Upper lobe of left lung (tissue), 6 donors: ENCODE results near the gene SEZ6L. TPM values are rescaled to one million over a fixed set of nuclear protein-coding genes. Genes with fewer than 3 reads are reported as not detected.

ENCODE experiments used
- ATAC-seq, 2 donors: fragments of 200-7000 bp; cut with Tn5 transposase; one replicate each; pipeline ENCODE4 v1.9.1; 2022; ENCODE audit warnings: mild to moderate bottlenecking in 2 of 2, moderate library complexity in 2 of 2; ENCODE audit not compliant: low FRiP score in 2 of 2
- DNase-seq, 2 donors: peaks; one replicate each; pipeline ENCODE4 v3.0.0-alpha.2; 2019 to 2020
- H3K27ac ChIP-seq, 4 donors: fragments of 200-600 bp; sonication (generic); one replicate each; pipeline ENCODE4 v1.5.1; 2016 to 2019
- H3K27me3 ChIP-seq, 4 donors: fragments of 200-600 bp; sonication (generic); one replicate each; pipeline ENCODE4 v1.5.1; 2017 to 2019
- H3K36me3 ChIP-seq, 4 donors: fragments of 200-600 bp; sonication (generic); one replicate each; pipeline ENCODE4 v1.5.1; 2016 to 2019
- H3K4me1 ChIP-seq, 4 donors: fragments of 200-600 bp; sonication (generic); one replicate each; pipeline ENCODE4 v1.5.1; 2018 to 2019
- H3K4me3 ChIP-seq, 4 donors: fragments of 200-600 bp; sonication (generic); one replicate each; pipeline ENCODE4 v1.5.1; 2017 to 2019; ENCODE audit warnings: mild to moderate bottlenecking in 2 of 4, moderate library complexity in 1 of 4
- H3K9me3 ChIP-seq, 4 donors: fragments of 200-600 bp; sonication (generic); one replicate each; pipeline ENCODE4 v1.5.1; 2018 to 2019
- CTCF ChIP-seq, 6 experiments: fragments of 450-650 bp in 4 of 6; fragments of 200-600 bp in 2 of 6; sonication (generic) in 2 of 6; IDR thresholded peaks; one replicate each; pipeline ENCODE4 v1.5.1; 2016 to 2019; ENCODE audit warnings: antibody characterized with exemption in 6 of 6
- EP300 ChIP-seq, 4 donors: sonication (generic); formaldehyde crosslinking; IDR thresholded peaks; one replicate each; pipeline ENCODE4 v1.5.1; 2017; ENCODE audit warnings: antibody characterized with exemption in 4 of 4, control low read depth in 2 of 4
- POLR2A ChIP-seq, 4 donors: fragments of 450-650 bp; IDR thresholded peaks; one replicate each; pipeline ENCODE4 v1.5.1; 2016 to 2017; ENCODE audit warnings: antibody characterized with exemption in 4 of 4, mild to moderate bottlenecking in 2 of 4
- POLR2AphosphoS5 ChIP-seq, 2 donors: sonication (generic); formaldehyde crosslinking; IDR thresholded peaks; one replicate each; pipeline ENCODE4 v1.5.1; 2017; ENCODE audit warnings: antibody characterized with exemption in 2 of 2
- WGBS, 2 donors: methylation state at CpG; one replicate each; pipeline ENCODE4 v1.1.5; 2017 to 2018; 5-methylcytosine and 5-hydroxymethylcytosine counted together
- total RNA-seq, 6 donors: library from RNA; depleted of rRNA in 4 of 6; stranded (reverse); fragments of >200 nt in 4 of 6; gene quantifications; one replicate each; pipeline versions ENCODE4 v1.1.0 to v1.2.1, GENCODE V29; 2016 to 2021
- donor health status: DM: no; HTN: no; CAD: no; lungs with moderate emphysema.
- donor health status: DM: no; HTN: yes; CAD: no; lungs with severe emphysema.

SEZ6L gene
- total RNA-seq, 6 donors from 2014 or later = 0.06 to 1.2 (median 0.24) TPM; not detected in 3

GRCh38 chr22:26199665-26200064 lies 30.4 kb downstream of the SEZ6L start:
- WGBS, 2 donors = 53 to 69% methylated on average over 3 of the region's 3 CpGs
- Histone ChIP-seq H3K27ac (no peak overlapping the region), H3K9me3 (no peaks in the 10 kb centered on the region), H3K27me3 (no peaks in the 10 kb centered on the region), H3K36me3 (no peaks in the 10 kb centered on the region), H3K4me1 (no peaks in the 10 kb centered on the region), H3K4me3 (no peak overlapping the region)
- ATAC-seq = no peak
- TF ChIP-seq POLR2A (IDR thresholded peaks at IDR 0.05) (no peak), EP300 (IDR thresholded peaks at IDR 0.05) (no peak), POLR2AphosphoS5 (IDR thresholded peaks at IDR 0.05) (no peak), CTCF (IDR thresholded peaks at IDR 0.05) (no peak)
- DNase-seq = no peak

GRCh38 chr22:26202280-26202924 lies 33.1 kb downstream of the SEZ6L start:
- Histone ChIP-seq H3K27ac (no peak overlapping the region), H3K9me3 (no peaks in the 10 kb centered on the region), H3K27me3 (no peaks in the 10 kb centered on the region), H3K4me1 (no peaks in the 10 kb centered on the region), H3K36me3 (no peaks in the 10 kb centered on the region), H3K4me3 (no peak overlapping the region)
- 50 to 55% methylated on average over 5 of the region's 5 CpGs for WGBS, 2 donors
- DNase-seq (no peak), ATAC-seq (no peak)
- TF ChIP-seq POLR2A (IDR thresholded peaks at IDR 0.05) (no peak), CTCF (IDR thresholded peaks at IDR 0.05) (no peak), POLR2AphosphoS5 (IDR thresholded peaks at IDR 0.05) (no peak), EP300 (IDR thresholded peaks at IDR 0.05) (no peak)

DNA sequence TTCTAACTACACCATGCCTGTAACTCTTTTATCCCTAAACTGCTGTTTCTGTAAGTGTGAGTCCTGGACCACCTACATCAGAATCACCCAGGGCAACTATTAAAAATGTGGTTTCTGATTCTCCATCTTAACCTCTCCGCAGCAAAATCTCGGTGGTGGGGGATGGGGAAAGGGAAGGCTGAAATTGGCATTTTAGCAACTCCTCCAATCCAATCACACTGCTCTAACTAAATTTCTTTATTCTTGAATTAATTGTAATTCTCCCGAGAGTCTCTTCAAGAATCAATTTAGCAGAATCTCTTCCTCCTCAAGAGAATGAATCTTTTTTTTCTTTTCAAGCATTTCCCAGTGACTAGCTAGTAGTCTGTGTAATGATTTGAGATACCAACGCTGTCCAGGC lies 36.2 kb downstream of the SEZ6L start:
- no peaks in the 10 kb centered on the region for H3K36me3 ChIP-seq
- H3K27me3 ChIP-seq = no peaks in the 10 kb centered on the region
- H3K4me1 ChIP-seq = no peaks in the 10 kb centered on the region
- DNase-seq (no peak), ATAC-seq (no peak)
- WGBS, 2 donors = 83 to 84% methylated on average over 4 of the region's 4 CpGs
- H3K27ac ChIP-seq = no peak overlapping the region
- H3K4me3 ChIP-seq = no peak overlapping the region
- TF ChIP-seq CTCF (IDR thresholded peaks at IDR 0.05) (no peak), EP300 (IDR thresholded peaks at IDR 0.05) (no peak), POLR2A (IDR thresholded peaks at IDR 0.05) (no peak), POLR2AphosphoS5 (IDR thresholded peaks at IDR 0.05) (no peak)
- no peaks in the 10 kb centered on the region for H3K9me3 ChIP-seq

DNA sequence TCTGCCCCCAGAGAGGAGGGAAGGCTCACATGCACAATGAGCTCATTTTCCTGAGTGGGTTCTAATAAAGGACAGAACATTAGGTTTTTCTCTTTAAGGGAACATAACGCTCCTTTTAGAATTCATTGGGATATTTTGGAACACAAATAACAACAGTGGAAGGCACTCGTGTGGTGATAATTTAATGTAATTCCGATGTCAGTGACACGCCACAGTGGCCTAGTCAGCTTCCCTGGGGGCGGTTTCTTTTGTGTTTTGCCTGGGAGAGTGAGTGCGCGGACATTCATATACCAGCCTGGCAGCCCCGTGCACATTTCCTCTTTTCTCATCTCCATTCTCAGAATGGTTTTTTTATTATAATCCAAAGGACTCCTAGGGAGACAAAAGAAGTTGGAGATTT lies 41.1 kb downstream of the SEZ6L start:
- ATAC-seq (no peak), DNase-seq (no peak)
- Histone ChIP-seq H3K9me3 (no peaks in the 10 kb centered on the region), H3K27me3 (no peaks in the 10 kb centered on the region), H3K36me3 (no peaks in the 10 kb centered on the region), H3K27ac (no peak overlapping the region), H3K4me1 (no peaks in the 10 kb centered on the region), H3K4me3 (no peak overlapping the region)
- WGBS, 2 donors = 74 to 76% methylated on average over 8 of the region's 8 CpGs
- TF ChIP-seq EP300 (IDR thresholded peaks at IDR 0.05) (no peak), CTCF (IDR thresholded peaks at IDR 0.05) (no peak), POLR2AphosphoS5 (IDR thresholded peaks at IDR 0.05) (no peak)

DNA sequence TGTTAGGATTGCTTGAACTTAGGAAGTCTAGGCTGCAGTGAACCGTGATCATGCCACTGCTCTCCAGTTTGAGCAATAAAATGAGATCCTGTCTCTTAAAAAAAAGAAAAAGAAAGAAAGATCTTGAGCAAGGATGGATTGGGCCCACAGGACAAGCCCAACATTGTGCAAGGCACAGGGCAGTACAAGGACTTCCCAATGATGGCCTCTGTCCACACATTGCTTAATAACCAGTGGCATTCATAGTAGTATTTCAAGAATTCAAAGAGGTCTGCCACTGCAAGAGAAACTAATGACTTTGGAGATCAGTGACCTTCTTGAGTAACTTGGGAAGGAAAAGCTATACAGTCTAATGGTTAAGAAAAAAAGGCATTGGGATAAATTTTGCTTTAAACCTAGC lies 44.6 kb downstream of the SEZ6L start:
- WGBS, 2 donors = 46 to 68% methylated on average over 1 of the region's 1 CpG
- ATAC-seq (no peak), DNase-seq (peak in 1 of 2 donors; percentile 23)
- Histone ChIP-seq H3K4me1 (no peaks in the 10 kb centered on the region), H3K36me3 (no peaks in the 10 kb centered on the region), H3K27ac (no peak overlapping the region), H3K27me3 (no peaks in the 10 kb centered on the region), H3K9me3 (no peaks in the 10 kb centered on the region), H3K4me3 (no peak overlapping the region)
- TF ChIP-seq POLR2A (IDR thresholded peaks at IDR 0.05) = no peak
- no peak for TF ChIP-seq CTCF (IDR thresholded peaks at IDR 0.05)
- TF ChIP-seq POLR2AphosphoS5 (IDR thresholded peaks at IDR 0.05) = no peak
- no peak for TF ChIP-seq EP300 (IDR thresholded peaks at IDR 0.05)
